ENCODE data around the gene N4BP3.
"Not testable (repeated sequence)": the region's sequence is repeated elsewhere in the genome, so short reads cannot be mapped to it uniquely, and the experiment has no call there.

Gene N4BP3, protein sequence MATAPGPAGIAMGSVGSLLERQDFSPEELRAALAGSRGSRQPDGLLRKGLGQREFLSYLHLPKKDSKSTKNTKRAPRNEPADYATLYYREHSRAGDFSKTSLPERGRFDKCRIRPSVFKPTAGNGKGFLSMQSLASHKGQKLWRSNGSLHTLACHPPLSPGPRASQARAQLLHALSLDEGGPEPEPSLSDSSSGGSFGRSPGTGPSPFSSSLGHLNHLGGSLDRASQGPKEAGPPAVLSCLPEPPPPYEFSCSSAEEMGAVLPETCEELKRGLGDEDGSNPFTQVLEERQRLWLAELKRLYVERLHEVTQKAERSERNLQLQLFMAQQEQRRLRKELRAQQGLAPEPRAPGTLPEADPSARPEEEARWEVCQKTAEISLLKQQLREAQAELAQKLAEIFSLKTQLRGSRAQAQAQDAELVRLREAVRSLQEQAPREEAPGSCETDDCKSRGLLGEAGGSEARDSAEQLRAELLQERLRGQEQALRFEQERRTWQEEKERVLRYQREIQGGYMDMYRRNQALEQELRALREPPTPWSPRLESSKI

DNA sequence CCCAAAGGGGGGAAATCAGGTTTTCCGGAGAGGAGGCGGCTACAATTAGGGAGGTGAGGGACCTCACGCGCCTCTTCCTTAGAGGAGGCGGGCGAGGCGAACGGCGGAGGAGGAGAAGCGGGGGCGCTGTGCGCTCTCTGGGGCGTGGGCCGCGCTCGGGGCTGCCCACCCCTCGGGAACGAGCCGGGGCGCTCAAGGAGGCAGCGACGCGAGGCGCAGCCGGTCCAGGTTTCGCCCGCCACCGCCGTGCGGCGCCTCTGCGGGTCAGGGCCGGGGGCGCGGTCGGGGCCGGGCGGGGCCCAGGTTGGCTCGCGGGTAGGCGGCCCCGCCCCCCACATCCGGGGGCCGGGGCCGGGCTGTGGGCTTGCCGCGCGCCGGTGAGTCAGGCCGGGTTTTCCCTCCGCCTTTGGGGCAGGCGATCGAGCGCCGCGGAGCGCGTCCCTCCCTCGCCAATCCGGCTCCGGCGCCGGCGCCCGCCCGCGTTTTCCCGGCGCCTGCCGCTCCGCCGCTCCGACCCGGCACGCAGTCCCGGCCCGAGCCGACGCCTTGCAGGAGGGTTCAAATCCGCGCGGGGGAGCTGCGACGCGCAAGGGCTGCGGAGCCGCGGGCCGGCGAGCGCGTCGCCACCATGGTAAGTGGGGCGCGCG, at the start of gene N4BP3:
Gene N4BP3, plus strand, starts transcription at position 392 of the 647 bp plus-strand sequence. CDS start 6,052 bp downstream, outside the sequence.
- no peak for DNase-seq (ENCODE audit: low spot score)

DNA sequence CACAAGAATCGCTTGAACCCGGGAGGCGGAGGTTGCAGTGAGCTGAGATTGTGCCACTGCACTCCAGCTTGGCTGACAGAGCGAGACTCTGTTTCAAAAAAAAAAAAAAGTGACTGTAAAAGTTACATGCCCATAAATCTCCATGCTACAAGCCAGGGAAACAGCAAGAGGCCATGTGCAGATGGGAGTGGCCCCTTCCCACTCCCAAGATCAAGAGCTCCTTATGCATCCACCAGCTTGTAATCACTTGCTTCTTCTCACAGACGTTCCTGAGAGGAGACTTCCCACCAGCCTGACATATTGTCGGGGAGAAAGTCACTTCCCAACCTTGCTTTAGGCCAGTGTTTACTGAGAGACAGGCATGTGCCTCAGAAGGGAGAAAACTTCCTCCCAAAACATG, 45.6 kb upstream of the N4BP3 start:
- DNase-seq (ENCODE audit: low spot score), result no peak

DNA sequence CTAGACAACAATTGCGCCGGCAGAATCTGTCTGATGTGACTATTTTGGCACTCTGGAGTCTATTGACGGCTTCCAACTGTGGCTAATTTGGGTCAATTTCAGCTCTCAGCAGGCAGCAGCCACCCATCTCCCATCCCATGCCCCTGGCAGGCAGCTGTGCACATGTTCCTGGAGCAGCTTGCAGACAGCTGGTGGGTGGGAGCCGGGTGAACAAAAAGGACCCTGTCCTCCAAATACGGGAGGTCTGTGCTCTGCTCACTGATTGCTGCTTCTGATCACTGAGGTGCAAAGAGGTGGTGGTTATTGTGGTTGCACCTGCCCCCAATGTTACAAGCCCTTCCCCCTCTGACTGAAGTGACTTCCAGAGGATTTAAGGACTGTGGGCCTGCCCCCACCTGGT, 45.0 kb upstream of the N4BP3 start:
- DNase-seq (ENCODE audit: low spot score), result no peak

DNA sequence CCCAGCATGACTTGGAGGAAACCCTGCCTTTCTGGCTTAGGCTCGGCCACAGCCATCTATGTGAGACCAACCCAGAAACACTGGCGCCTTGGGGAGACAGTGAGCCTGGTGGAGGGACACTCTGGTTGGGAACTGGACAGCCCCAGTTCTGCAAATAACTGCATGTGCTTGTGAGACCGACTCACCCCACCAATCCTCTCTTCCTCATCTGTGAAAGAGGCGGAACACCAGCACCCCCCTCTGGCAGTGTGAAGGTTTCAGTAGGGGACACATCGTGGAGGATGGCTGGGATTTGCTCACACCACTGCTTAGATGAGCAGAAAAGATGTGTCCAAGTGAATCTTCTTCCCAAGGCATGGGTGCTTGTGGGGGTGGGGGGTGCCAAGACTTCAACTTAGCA, 43.4 kb upstream of the N4BP3 start:
- DNase-seq (ENCODE audit: low spot score), result no peak

DNA sequence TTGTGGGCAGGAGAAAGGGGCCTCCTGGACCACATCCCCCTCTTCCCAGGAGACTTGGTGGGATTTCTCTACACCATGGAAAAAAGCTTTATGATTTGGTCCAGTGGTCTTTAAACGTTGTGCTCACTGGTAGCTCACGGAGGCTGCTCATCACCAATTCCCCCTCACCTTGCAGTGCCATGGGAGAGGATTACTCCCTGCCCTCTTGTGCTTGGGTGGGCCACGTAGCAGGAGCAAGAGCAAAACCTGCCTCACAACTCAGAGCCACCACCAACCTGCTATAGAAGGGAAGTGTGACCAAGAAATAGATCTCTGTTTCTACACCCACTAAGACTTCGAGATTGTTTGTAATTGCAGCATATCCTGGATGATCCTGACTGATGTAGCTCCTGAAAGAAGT, 42.2 kb upstream of the N4BP3 start:
- DNase-seq (ENCODE audit: low spot score), result no peak

DNA sequence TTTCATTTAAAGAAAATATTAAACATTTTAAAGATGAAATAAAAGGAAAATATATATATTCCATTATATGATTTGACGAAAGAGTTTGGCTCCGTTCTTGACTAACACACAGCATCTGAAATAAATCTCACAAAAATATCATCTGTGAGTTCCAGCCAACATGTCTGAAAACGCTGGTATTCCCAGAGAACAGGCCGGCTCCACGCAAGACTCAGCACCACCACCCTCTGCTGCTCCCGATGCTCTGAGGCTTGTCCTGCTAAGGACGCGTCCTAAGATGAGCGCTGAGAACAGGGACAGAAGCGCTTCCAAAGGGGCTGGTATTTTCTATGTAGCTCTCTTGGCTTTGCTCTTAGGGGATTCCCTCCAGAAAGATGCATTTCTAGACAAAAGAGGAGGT, 40.6 kb upstream of the N4BP3 start:
- no peak for DNase-seq (ENCODE audit: low spot score)

DNA sequence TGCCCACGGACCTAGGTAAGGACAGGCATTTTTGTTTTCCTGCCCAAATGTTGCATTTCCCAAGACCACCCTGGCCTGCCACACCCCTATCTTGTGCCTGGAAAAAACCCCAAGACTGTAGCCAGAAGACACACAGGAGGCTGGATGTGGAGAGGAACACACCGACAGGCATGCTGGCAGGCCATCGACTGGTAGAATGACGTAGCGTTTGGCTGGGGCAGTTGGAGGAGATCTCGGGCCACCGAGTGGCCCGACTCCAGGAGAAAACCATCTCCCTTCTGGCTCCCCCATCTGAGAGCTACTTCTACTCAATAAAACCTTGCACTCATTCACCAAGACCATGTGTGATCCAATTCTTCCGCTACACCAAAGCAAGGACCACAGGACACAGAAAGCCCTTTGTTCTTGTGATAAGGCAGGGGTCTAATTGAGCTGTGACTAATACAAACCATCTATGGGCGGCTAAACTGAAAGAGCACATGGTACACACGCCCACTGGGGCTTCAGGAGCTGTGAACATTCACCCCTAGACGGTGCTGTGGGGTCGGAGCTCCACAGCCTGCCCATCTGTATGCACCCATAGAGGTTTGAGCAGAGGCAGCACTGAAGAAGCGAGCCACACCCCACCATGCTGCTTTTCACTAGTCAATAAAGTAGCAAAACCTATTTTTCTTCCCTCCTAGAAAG, 38.9 kb upstream of the N4BP3 start:
- no peak for DNase-seq (ENCODE audit: low spot score)

DNA sequence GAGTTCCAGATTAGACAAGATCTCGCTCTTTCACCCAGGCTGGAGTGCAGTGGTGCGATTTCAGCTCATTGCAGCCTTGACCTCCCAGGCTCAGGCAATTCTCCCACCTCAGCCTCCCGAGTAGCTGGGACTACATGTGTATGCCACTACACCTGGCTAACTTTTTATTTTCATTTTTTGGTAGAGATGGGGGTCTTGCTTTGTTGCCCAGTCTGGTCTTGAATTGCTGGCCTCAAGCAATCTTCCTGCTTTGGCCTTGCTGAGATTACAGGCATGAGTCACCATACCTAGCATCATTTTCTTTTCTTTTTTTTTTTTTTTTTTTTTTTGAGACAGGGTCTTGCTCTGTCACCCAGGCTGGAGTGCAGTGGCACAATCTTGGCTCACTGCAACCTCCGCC, 36.4 kb upstream of the N4BP3 start:
- not testable (repeated sequence) for DNase-seq (ENCODE audit: low spot score)

DNA sequence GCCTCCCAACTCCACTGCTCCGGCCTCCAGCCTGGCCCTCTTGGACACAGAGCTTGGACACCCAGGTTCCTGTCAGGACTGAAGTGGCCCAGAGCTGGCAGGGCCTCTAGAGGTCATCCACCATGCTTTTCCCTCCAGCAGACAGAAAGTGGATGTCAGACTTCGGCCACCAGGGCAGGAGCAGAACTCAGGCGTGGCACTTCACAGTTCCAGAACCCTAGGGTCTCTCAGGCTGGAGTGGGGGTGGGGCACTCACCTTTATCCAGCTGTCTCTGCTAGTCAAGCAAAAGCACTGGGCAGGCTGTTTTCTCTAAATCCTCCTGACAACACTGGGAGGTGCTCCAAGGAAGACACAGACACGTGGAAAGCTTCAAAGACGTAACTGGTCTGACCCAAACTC, 35.6 kb upstream of the N4BP3 start:
- DNase-seq (ENCODE audit: low spot score), result no peak

DNA sequence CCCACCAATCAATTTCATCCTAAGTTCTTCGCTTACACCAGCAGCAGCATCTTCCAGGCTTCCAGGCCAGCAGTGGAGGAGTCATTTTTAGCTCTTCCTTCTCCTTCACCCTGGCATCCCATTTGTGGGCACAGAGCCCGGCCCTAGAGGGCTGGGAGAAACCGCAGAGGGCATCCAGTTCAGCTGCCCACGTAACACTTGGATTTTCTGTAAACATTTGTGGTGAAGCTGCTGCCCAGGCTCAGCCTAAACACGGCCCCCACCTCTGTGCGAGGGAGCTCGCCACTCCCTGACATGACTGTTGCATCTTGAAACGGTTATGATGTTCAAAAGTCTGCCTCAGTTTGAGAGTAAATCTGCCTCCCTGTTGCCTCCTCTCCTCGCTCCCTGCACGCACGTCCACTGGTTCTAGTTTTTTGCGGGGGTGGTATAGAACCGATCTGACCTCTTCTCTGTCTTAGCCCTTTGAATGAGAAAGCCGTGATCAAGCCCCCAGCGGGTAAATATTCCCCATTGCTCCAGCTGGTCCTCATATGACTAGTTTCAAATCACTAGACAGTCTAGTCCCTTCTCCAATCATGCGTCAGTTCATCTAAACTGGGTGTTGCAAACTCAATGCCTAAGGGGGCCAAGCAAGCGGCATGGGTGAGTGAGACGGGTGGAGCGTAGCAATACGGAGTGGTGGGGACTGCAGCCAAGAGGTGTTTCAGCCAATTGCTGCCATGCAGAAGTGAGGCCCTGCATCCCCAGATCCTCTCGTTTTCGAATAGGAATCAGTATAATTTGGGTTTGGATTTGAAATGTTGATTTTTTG, 34.9 kb upstream of the N4BP3 start:
- DNase-seq (ENCODE audit: low spot score), result no peak

DNA sequence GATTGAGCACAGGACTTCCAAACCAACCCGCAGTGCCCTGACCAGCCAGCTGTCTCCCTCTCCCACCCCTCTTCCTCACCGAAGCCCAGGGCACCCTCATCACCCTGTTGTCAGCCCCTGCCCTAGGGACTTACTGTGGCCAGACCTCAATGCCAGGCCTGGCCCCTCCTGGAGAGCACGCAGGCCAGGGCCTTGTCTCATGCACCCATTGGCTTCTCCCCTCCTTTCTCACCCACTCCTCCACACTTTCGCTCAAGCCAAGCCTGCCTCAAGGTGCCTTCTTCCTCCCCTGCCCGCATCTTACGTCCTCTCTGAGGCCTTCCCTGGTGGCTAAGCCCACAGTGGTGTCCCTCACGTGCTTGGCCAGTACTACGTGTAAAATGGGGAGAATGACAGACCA, 33.3 kb upstream of the N4BP3 start:
- DNase-seq (ENCODE audit: low spot score), result no peak

DNA sequence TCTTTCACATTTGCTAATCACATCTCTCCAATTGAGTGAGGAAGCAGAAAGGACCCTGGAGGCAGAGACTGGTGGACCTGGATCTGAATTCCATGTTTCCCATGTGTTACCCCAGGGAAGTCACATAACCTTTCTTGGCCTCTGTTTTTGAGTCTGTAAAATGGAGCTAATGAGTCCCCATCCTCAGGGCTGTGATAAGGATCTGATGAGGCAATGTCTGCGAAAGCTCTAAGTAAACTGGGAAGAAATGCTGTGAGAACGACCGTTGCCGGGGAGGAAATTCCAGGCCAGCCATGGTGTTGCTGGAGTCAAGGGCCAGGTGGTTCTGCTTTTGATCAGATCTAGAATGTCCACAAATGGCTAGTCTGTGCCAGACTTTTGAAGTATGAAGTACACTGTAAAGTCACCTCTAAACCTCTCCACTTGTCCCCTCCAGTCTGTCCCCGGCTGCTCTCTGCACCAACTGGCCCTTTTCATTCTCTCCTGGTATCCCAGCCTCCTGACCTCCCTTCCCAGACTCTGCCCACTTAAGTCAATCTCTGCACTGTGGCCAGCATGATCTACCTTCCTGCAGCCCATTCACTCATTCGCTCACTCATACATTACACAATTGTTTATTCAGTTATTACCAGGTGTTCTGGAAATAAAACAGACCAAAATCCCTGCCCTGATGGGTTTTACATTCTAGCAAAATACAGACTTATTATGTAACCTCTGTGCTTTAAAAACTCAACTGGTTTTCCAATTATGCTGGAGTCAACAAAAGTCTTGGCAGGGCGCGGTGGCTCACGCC, 32.5 kb upstream of the N4BP3 start:
- DNase-seq (ENCODE audit: low spot score), result no peak

DNA sequence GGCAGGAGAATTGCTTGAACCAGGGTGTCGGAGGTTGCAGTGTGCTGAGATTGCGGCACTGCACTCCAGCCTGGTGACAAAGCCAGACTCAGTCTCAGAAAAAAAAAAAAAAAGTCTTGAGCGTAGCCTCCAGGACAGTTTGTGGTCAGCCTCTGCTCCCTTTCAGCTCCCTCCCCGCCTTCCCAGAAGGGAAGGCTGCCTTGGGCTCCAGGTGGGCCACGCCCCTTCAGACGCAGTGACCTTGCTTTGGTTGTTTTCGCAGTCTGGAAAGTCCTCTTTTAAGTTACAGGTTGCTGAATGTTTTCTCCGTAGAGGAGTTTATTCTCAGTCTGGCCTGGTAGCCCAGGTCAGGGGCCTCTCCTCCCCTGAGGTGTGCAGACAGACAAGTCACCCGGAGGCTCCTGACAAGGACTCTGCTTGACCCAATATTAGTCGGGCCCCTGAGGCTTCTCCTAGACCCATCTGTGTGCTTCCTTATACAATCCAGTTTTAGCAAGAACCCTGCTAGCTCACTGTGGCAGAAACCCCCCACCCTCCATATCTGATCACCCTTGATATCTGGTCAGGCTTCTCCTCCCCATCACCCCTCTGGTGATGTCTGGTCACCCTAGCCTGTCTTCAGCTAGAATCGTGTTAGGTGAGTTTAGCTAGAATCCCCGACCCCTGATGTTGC, 31.6 kb upstream of the N4BP3 start:
- DNase-seq (ENCODE audit: low spot score), result no peak

DNA sequence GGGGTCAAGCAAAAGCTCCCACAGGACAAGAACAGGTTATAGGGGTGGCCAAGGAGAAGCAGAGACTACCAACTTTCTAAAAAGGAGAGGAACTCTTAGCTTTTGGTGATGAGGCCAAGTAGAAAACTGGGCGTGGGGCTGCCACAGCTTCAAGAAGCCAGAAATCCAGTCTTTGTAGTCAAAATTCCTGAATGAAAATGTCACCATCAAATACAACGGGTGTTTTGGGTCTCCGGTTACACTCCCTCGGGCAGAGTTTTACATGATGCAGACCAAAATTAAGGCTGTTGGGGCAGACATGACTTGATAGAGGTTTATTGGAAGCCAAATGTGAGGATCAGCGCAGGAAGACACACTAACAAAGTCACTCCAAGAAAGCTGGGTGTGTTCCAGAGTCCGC, 29.4 kb upstream of the N4BP3 start:
- no peak for DNase-seq (ENCODE audit: low spot score)

DNA sequence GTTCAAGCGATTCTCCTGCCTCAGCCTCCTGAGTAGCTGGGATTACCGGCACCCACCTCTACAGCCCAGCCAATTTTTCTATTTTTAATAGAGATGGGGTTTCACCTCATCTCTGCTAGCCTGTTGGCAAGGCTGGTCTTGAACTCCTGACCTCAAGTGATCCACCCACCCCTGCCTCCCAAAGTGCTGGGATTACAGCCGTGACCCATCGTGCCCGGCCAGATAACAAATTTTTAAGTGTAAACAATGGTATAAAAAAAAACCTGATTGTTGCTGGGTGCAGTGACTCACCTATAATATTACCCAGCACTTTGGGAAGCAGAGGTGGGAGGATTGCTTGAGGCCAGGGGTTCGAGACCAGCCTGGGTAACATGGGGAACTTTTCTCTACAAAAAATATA, 28.0 kb upstream of the N4BP3 start:
- DNase-seq (ENCODE audit: low spot score), result no peak

DNA sequence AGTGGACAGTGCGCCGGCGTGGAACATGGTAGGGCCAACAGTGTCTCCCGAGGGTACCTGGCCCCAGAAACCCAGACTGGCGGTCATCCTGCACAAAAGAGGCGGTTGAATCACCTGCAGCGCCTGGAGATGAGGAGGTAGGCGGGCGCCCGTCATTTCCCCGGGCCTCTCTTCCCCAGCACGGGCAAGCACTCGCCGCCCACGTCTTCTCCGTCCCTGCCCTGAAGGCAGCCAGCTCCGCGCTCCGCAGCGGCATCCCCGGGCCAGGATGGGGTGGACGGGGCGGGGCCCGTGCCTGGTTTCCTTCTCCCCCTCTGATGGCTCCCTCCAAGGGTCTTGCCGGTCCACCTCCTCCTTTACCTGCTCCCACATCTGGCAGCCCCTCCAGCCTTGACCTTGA, 27.1 kb upstream of the N4BP3 start:
- DNase-seq (ENCODE audit: low spot score), result no peak

DNA sequence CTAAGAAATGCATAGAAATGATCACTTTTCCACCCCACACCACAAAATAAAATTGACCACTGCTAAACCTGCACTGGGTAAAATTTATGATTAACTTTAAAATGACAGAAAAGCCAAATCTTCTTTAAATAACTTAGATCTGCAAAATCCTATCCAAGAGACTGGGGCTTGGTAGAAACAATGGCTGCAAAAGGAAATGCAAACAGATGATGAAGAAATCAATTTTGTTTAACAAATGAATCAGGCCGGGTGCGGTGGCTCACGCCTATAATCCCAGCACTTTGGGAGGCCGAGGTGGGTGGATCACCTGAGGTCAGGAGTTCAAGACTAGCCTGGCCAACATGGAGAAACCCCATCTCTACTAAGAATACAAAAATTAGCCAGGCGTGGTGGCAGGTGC, 26.1 kb upstream of the N4BP3 start:
- not testable (repeated sequence) for DNase-seq (ENCODE audit: low spot score)

DNA sequence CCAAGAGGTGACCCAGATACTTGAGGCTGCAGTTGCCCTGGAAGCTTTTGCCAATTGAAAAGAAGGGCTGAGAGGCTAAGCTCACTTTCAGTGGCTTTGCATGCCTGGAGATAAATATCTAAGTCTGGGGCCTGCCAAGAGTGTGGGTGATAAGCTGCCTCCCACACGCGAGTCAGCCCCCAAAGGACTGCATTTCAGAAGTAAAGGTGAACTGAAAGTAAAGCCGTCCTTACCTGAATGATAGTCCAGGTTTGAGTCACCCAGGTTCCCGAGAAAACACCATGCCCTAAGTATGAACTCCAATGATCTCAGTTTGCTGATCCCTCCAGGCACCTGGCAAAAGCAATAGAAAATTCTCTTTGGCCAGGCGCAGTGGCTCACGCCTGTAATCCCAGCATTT, 22.5 kb upstream of the N4BP3 start:
- DNase-seq (ENCODE audit: low spot score), result no peak

DNA sequence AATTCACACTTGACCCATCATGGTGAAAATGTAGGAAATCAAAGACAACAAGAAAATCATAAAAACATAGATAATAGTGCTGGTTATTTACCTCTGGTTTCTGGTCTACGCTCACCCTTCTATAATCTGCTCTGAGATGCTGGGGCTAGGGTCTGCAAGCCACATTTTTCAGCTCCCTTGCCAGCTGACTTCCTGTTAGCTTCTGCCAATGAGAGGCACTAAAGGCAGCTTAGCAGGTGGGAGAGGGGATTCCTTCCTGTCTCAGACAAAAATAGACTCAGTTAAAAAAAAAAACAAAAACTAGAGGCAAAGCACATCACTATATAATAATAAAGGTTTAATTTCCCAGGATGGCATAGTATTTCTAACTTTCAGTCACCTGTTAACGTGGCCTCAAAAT, 20.2 kb upstream of the N4BP3 start:
- DNase-seq (ENCODE audit: low spot score), result no peak

DNA sequence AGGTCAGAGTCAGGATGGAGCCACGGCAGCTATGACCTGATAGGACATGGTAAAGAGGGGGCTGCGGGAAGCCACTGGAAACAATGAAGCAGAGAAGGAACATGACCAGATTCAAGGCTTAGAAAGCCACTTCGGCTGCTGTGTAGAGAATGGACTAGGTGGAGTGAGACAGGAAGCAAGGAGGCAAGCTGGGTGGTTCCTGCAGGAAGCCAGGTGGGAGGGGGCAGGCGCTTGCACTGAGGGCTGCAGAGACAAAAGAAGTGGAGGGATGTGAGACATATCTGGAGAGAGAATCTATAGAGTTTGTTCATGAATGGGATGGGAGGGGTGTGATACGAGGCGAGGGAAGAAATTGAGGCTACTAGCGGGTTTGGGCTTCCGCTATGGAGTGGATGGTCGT, 19.0 kb upstream of the N4BP3 start:
- no peak for DNase-seq (ENCODE audit: low spot score)

DNA sequence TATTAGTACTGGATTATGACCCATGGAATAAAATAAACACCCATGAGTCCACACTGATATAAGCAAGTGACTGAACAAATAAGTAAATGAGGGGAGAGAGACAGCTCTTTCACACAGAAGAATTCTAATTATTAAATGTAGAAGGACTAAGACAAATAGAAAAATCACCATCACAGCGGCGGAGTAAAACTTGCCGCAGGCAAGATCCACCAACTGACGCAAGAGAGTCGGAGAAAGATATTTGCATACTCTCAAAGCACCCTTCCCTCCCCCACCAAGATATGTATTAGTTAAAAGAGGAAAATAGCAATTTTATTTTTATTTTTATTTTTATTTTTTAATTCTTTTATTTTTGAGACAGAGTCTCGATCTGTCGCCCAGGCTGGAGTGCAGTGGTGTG, 14.6 kb upstream of the N4BP3 start:
- no peak for DNase-seq (ENCODE audit: low spot score)
